ENCODE results near the gene ABCB8. TPM values are rescaled to one million over a fixed set of nuclear protein-coding genes. Genes with fewer than 3 reads are reported as not detected.

The ABCB8 gene
- total and polyA plus RNA-seq, 2 donors (not counting 1 experiment from before 2014, with no cell fraction given), result 41.4 to 69.7 TPM

- Mint-ChIP-seq H3K9me3 (ENCODE audit: insufficient read depth) (no peaks in the 10 kb centered on the region), H3K27me3 (peaks cover 17% of the 10 kb centered on the region), H3K4me3 (no peak overlapping the region), H3K27ac (no peak overlapping the region), H3K4me1 (peaks cover 13% of the 10 kb centered on the region)
- Histone ChIP-seq H2AFZ (ENCODE audit: insufficient read depth, low read depth, low read length, poor library complexity, severe bottlenecking) (no peak overlapping the region), H3K9me3 (ENCODE audit: control extremely low read depth in 1 of 3, control insufficient read depth in 2 of 3, insufficient read depth in 1 of 3, low read length in 2 of 3) (peaks cover 0 to 4% (median 0%) of the 10 kb centered on the region in 3 donors), H3K79me2 (ENCODE audit: control insufficient read depth, insufficient read depth, low read length) (no peaks in the 10 kb centered on the region), H4K20me1 (ENCODE audit: control insufficient read depth, insufficient read depth, low read length, poor library complexity, severe bottlenecking) (no peaks in the 10 kb centered on the region), H3K9ac (ENCODE audit: low read length) (no peak overlapping the region), H3K36me3 (replicated peaks in 1 of 2; ENCODE audit: control extremely low read depth in 1 of 2, control insufficient read depth in 1 of 2, extremely low read depth in 1 of 2, insufficient read depth in 2 of 2, low read length in 1 of 2) (no peaks in the 10 kb centered on the region), H3K4me2 (replicated peaks; ENCODE audit: low read depth, low read length, poor library complexity, severe bottlenecking) (no peak overlapping the region), H3K4me1 (ENCODE audit: control insufficient read depth in 2 of 2, insufficient read depth in 2 of 2, low read length in 2 of 2) (peaks cover 24% of the 10 kb centered on the region in 2 donors), H3K27me3 (replicated peaks in 1 of 4; ENCODE audit: control extremely low read depth in 1 of 4, control insufficient read depth in 3 of 4, insufficient read depth in 4 of 4, low read length in 3 of 4) (peaks cover 0 to 33% (median 7%) of the 10 kb centered on the region in 4 experiments), H3K27ac (ENCODE audit: low read length in 2 of 2) (no peak overlapping the region), H3K4me3 (ENCODE audit: control extremely low read depth in 1 of 5, extremely low read depth in 1 of 5, insufficient read depth in 1 of 5, low read depth in 2 of 5, low read length in 4 of 5) (no peak overlapping the region)
- intact Hi-C loops (cut with micrococcal nuclease), result no loop called here
- ChIA-PET POLR2A (no interaction called here), CTCF (interaction anchor here (1.0 to 1.5 kb wide), 2 partner anchors 19 to 33 kb away, joined by 3 to 4 read pairs; no protein-coding TSS in a partner anchor)
- no peak for TF ChIP-seq EZH2 (IDR thresholded peaks at IDR 0.05; ENCODE audit: borderline replicate concordance, insufficient read depth, low read depth, low read length, poor library complexity, severe bottlenecking)
- TF ChIP-seq, protein P1, sequence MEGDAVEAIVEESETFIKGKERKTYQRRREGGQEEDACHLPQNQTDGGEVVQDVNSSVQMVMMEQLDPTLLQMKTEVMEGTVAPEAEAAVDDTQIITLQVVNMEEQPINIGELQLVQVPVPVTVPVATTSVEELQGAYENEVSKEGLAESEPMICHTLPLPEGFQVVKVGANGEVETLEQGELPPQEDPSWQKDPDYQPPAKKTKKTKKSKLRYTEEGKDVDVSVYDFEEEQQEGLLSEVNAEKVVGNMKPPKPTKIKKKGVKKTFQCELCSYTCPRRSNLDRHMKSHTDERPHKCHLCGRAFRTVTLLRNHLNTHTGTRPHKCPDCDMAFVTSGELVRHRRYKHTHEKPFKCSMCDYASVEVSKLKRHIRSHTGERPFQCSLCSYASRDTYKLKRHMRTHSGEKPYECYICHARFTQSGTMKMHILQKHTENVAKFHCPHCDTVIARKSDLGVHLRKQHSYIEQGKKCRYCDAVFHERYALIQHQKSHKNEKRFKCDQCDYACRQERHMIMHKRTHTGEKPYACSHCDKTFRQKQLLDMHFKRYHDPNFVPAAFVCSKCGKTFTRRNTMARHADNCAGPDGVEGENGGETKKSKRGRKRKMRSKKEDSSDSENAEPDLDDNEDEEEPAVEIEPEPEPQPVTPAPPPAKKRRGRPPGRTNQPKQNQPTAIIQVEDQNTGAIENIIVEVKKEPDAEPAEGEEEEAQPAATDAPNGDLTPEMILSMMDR (IDR thresholded peaks at IDR 0.05), result peak; percentile 48
- WGBS (ENCODE audit: insufficient coverage), result 81% methylated on average over 6 of the region's 6 CpGs
- no peak for ATAC-seq (ENCODE audit: low read depth)
- DNase-seq, result peak; percentile 25
These were observed 63.2 kb downstream of the ABCB8 start for GRCh38 chr7:151091431-151091830.

DNA sequence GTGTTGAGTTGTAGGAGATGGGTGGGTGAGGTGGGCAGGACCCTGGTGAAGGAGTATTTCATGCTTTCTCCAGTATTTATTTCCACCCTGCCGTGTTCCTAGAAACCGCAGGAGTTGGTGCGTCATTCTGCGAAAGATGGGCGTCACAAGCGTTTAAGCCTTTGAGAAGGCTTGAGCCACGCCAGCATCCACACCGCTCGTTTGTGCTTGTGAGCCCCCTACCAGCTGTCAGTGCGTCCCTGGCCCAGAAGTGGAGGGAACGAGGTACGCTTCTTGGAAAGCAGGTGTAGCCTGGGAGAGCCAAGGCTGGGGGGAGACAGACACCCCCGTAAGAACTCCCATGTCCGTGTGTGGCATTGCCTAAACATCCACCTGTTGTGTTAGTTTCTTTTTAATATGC is 63.7 kb downstream of the ABCB8 start:
- H3K9ac ChIP-seq (ENCODE audit: low read length), result no peak overlapping the region
- no peak overlapping the region for H2AFZ ChIP-seq (ENCODE audit: insufficient read depth, low read depth, low read length, poor library complexity, severe bottlenecking)
- peaks cover 0 to 30% (median 7%) of the 10 kb centered on the region in 4 experiments for H3K27me3 ChIP-seq (replicated peaks in 1 of 4; ENCODE audit: control extremely low read depth in 1 of 4, control insufficient read depth in 3 of 4, insufficient read depth in 4 of 4, low read length in 3 of 4)
- no peak overlapping the region for H3K27ac Mint-ChIP-seq
- TF ChIP-seq, protein P1 (IDR thresholded peaks at IDR 0.05), result no peak
- no peak for TF ChIP-seq EZH2 (IDR thresholded peaks at IDR 0.05; ENCODE audit: borderline replicate concordance, insufficient read depth, low read depth, low read length, poor library complexity, severe bottlenecking)
- ChIA-PET POLR2A (no interaction called here), CTCF (no interaction called here)
- no peak overlapping the region for H3K27ac ChIP-seq (ENCODE audit: low read length in 2 of 2)
- H3K4me2 ChIP-seq (replicated peaks; ENCODE audit: low read depth, low read length, poor library complexity, severe bottlenecking), result no peak overlapping the region
- intact Hi-C loops (cut with micrococcal nuclease), result no loop called here
- no peak overlapping the region for H3K4me3 ChIP-seq (ENCODE audit: control extremely low read depth in 1 of 5, extremely low read depth in 1 of 5, insufficient read depth in 1 of 5, low read depth in 2 of 5, low read length in 4 of 5)
- no peaks in the 10 kb centered on the region for H4K20me1 ChIP-seq (ENCODE audit: control insufficient read depth, insufficient read depth, low read length, poor library complexity, severe bottlenecking)
- ATAC-seq (ENCODE audit: low read depth) (no peak), DNase-seq (no peak)
- peaks cover 17% of the 10 kb centered on the region for H3K27me3 Mint-ChIP-seq
- H3K79me2 ChIP-seq (ENCODE audit: control insufficient read depth, insufficient read depth, low read length), result no peaks in the 10 kb centered on the region
- H3K9me3 Mint-ChIP-seq (ENCODE audit: insufficient read depth), result no peaks in the 10 kb centered on the region
- H3K36me3 ChIP-seq (replicated peaks in 1 of 2; ENCODE audit: control extremely low read depth in 1 of 2, control insufficient read depth in 1 of 2, extremely low read depth in 1 of 2, insufficient read depth in 2 of 2, low read length in 1 of 2), result no peaks in the 10 kb centered on the region
- H3K9me3 ChIP-seq (ENCODE audit: control extremely low read depth in 1 of 3, control insufficient read depth in 2 of 3, insufficient read depth in 1 of 3, low read length in 2 of 3), result peaks cover 0 to 4% (median 0%) of the 10 kb centered on the region in 3 donors
- 97% methylated on average over 12 of the region's 14 CpGs for WGBS (ENCODE audit: insufficient coverage)
- peaks cover 21 to 23% of the 10 kb centered on the region in 2 donors for H3K4me1 ChIP-seq (ENCODE audit: control insufficient read depth in 2 of 2, insufficient read depth in 2 of 2, low read length in 2 of 2)
- H3K4me3 Mint-ChIP-seq, result no peak overlapping the region
- H3K4me1 Mint-ChIP-seq, result peaks cover 12% of the 10 kb centered on the region
